Measurements from ENCODE around the gene ZNF616. TPM values are rescaled to one million over a fixed set of nuclear protein-coding genes. Genes with fewer than 3 reads are reported as not detected.

ZNF616 gene
- total and polyA plus RNA-seq, 2 donors (not counting 1 experiment from before 2014, with no cell fraction given): 6.8 to 12.4 TPM

- no peak for TF ChIP-seq EZH2 (IDR thresholded peaks at IDR 0.05; ENCODE audit: low read length, missing control alignments)
- TF ChIP-seq, protein P1, sequence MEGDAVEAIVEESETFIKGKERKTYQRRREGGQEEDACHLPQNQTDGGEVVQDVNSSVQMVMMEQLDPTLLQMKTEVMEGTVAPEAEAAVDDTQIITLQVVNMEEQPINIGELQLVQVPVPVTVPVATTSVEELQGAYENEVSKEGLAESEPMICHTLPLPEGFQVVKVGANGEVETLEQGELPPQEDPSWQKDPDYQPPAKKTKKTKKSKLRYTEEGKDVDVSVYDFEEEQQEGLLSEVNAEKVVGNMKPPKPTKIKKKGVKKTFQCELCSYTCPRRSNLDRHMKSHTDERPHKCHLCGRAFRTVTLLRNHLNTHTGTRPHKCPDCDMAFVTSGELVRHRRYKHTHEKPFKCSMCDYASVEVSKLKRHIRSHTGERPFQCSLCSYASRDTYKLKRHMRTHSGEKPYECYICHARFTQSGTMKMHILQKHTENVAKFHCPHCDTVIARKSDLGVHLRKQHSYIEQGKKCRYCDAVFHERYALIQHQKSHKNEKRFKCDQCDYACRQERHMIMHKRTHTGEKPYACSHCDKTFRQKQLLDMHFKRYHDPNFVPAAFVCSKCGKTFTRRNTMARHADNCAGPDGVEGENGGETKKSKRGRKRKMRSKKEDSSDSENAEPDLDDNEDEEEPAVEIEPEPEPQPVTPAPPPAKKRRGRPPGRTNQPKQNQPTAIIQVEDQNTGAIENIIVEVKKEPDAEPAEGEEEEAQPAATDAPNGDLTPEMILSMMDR (conservative IDR thresholded peaks at IDR 0.05 in 1 of 2, IDR thresholded peaks at IDR 0.05 in 1 of 2; ENCODE audit: low read depth in 1 of 2, low read length in 2 of 2): no peak
- H3K9me3 ChIP-seq (ENCODE audit: control insufficient read depth, insufficient read depth, low read depth, low read length): peaks cover 5% of the 10 kb centered on the region
These were observed 16.0 kb upstream of the ZNF616 start for GRCh38 chr19:52155596-52156359.

GRCh38 chr19:52148256-52148655, 8.5 kb upstream of the ZNF616 start:
- Histone ChIP-seq H3K27me3 (ENCODE audit: control insufficient read depth, insufficient read depth, low read length) (no peaks in the 10 kb centered on the region), H3K36me3 (ENCODE audit: control insufficient read depth, insufficient read depth, low read length) (no peaks in the 10 kb centered on the region), H4K20me1 (ENCODE audit: control insufficient read depth, extremely low read depth, insufficient read depth, low read length) (no peaks in the 10 kb centered on the region), H3K4me3 (replicated peaks in 1 of 4; ENCODE audit: control extremely low read depth in 1 of 4, insufficient read depth in 1 of 4, low read depth in 3 of 4, low read length in 4 of 4) (no peak overlapping the region), H3K4me1 (ENCODE audit: control insufficient read depth, extremely low read depth, insufficient read depth, low read length) (no peaks in the 10 kb centered on the region), H3K27ac (ENCODE audit: insufficient read depth, low read length) (no peak overlapping the region), H2AFZ (ENCODE audit: low read length) (no peak overlapping the region), H3K4me2 (ENCODE audit: extremely low read depth, insufficient read depth, low read length) (no peak overlapping the region), H3K9ac (ENCODE audit: insufficient read depth, low read length) (no peak overlapping the region), H3K9me3 (ENCODE audit: control insufficient read depth, insufficient read depth, low read depth, low read length) (no peaks in the 10 kb centered on the region), H3K79me2 (ENCODE audit: control insufficient read depth, insufficient read depth, low read length) (no peaks in the 10 kb centered on the region)
- TF ChIP-seq, protein P1 (conservative IDR thresholded peaks at IDR 0.05 in 1 of 2, IDR thresholded peaks at IDR 0.05 in 1 of 2; ENCODE audit: low read depth in 1 of 2, low read length in 2 of 2): no peak
- TF ChIP-seq EZH2 (IDR thresholded peaks at IDR 0.05; ENCODE audit: low read length, missing control alignments): no peak
- no peak for DNase-seq (ENCODE audit: low read depth in 2 of 2)

More at GRCh38 chr19:52155596-52156359, 16.0 kb upstream of the ZNF616 start:
- H3K36me3 ChIP-seq (ENCODE audit: control insufficient read depth, insufficient read depth, low read length): no peaks in the 10 kb centered on the region
- H2AFZ ChIP-seq (ENCODE audit: low read length): no peak overlapping the region
- no peaks in the 10 kb centered on the region for H4K20me1 ChIP-seq (ENCODE audit: control insufficient read depth, extremely low read depth, insufficient read depth, low read length)
- H3K27me3 ChIP-seq (ENCODE audit: control insufficient read depth, insufficient read depth, low read length): no peaks in the 10 kb centered on the region
- no peak overlapping the region for H3K27ac ChIP-seq (ENCODE audit: insufficient read depth, low read length)
- H3K9ac ChIP-seq (ENCODE audit: insufficient read depth, low read length): no peak overlapping the region
- no peaks in the 10 kb centered on the region for H3K4me1 ChIP-seq (ENCODE audit: control insufficient read depth, extremely low read depth, insufficient read depth, low read length)
- DNase-seq (ENCODE audit: low read depth in 2 of 2): no peak
- H3K4me3 ChIP-seq (replicated peaks in 1 of 4; ENCODE audit: control extremely low read depth in 1 of 4, insufficient read depth in 1 of 4, low read depth in 3 of 4, low read length in 4 of 4): no peak overlapping the region
- H3K4me2 ChIP-seq (ENCODE audit: extremely low read depth, insufficient read depth, low read length): no peak overlapping the region
- no peaks in the 10 kb centered on the region for H3K79me2 ChIP-seq (ENCODE audit: control insufficient read depth, insufficient read depth, low read length)

DNA sequence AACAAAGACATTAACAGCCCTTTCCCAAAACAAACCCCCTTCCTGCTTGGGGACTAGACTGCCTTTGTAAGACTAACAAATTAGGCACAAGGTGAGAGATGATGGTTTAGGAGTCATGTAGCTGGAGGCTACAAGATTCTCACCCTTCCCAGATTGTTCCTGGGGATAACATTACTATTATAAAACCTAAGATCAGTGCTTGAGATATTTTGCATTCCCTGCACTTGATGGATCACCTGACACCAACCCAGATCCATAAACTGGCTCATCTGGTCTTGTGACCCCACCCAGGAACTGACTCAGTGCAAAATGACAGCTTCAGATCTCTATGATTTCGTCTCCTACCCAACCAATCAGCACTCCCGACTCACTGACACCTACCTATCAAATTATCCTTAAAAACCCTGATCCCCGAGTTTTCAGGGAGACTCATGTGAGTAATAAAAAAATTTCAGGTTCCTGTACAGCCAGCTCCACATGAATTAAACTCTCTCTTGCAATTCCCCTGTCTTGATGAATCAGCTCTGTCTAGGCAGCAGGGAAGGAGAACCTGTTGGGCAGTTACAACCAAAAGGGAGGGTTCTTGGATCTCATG, 2.4 kb upstream of the ZNF616 start:
- no peak overlapping the region for H3K27ac ChIP-seq (ENCODE audit: insufficient read depth, low read length)

More for the DNA sequence above, 2.4 kb upstream of the ZNF616 start:
- H3K9ac ChIP-seq (ENCODE audit: insufficient read depth, low read length): no peak overlapping the region
- no peak overlapping the region for H3K4me2 ChIP-seq (ENCODE audit: extremely low read depth, insufficient read depth, low read length)
- no peaks in the 10 kb centered on the region for H3K36me3 ChIP-seq (ENCODE audit: control insufficient read depth, insufficient read depth, low read length)
- TF ChIP-seq, protein P1 (conservative IDR thresholded peaks at IDR 0.05 in 1 of 2, IDR thresholded peaks at IDR 0.05 in 1 of 2; ENCODE audit: low read depth in 1 of 2, low read length in 2 of 2): no peak
- no peak for TF ChIP-seq EZH2 (IDR thresholded peaks at IDR 0.05; ENCODE audit: low read length, missing control alignments)
- no peak for DNase-seq (ENCODE audit: low read depth in 2 of 2)
- H3K9me3 ChIP-seq (ENCODE audit: control insufficient read depth, insufficient read depth, low read depth, low read length): no peaks in the 10 kb centered on the region
- peaks cover 4% of the 10 kb centered on the region for H3K4me1 ChIP-seq (ENCODE audit: control insufficient read depth, extremely low read depth, insufficient read depth, low read length)
- no peak overlapping the region for H2AFZ ChIP-seq (ENCODE audit: low read length)
- H3K27me3 ChIP-seq (ENCODE audit: control insufficient read depth, insufficient read depth, low read length): no peaks in the 10 kb centered on the region
- peaks cover 10% of the 10 kb centered on the region for H3K79me2 ChIP-seq (ENCODE audit: control insufficient read depth, insufficient read depth, low read length)
- no peak overlapping the region for H3K4me3 ChIP-seq (replicated peaks in 1 of 4; ENCODE audit: control extremely low read depth in 1 of 4, insufficient read depth in 1 of 4, low read depth in 3 of 4, low read length in 4 of 4)
- no peaks in the 10 kb centered on the region for H4K20me1 ChIP-seq (ENCODE audit: control insufficient read depth, extremely low read depth, insufficient read depth, low read length)

All from fibroblast of lung (primary cell).